ENCODE data around the gene KCNIP4.
A peak's percentile ranks its signal among the peaks of the same experiment; 100 is the strongest.

KCNIP4 gene

GRCh38 chr4:21835712-21836111 lies 112.9 kb downstream of the KCNIP4 start:
- no peak for DNase-seq

- no peak for DNase-seq
Observed at GRCh38 chr4:21830272-21830671, 118.3 kb downstream of the KCNIP4 start.

GRCh38 chr4:21827575-21827974 lies 121.0 kb downstream of the KCNIP4 start:
- no peak for DNase-seq

GRCh38 chr4:21826071-21826470 lies 122.5 kb downstream of the KCNIP4 start:
- DNase-seq = no peak

- no peak for DNase-seq
Observed at GRCh38 chr4:21819086-21819485, 129.5 kb downstream of the KCNIP4 start.

- DNase-seq = no peak
Observed at GRCh38 chr4:21815651-21816377, 132.8 kb downstream of the KCNIP4 start.

GRCh38 chr4:21811565-21811964 lies 137.0 kb downstream of the KCNIP4 start:
- DNase-seq = no peak

- DNase-seq = no peak
Observed at GRCh38 chr4:21806991-21807390, 141.6 kb downstream of the KCNIP4 start.

- DNase-seq = no peak
Observed at GRCh38 chr4:21802406-21802805, 146.2 kb downstream of the KCNIP4 start.

GRCh38 chr4:21801661-21802385 lies 146.7 kb downstream of the KCNIP4 start:
- DNase-seq = no peak

- peak; percentile 1 for DNase-seq
Observed at GRCh38 chr4:21795091-21795490, 153.5 kb downstream of the KCNIP4 start.

- DNase-seq = no peak
Observed at GRCh38 chr4:21792736-21793135, 155.8 kb downstream of the KCNIP4 start.

GRCh38 chr4:21790438-21791029 lies 158.0 kb downstream of the KCNIP4 start:
- DNase-seq = no peak

GRCh38 chr4:21780148-21780547 lies 168.4 kb downstream of the KCNIP4 start:
- DNase-seq = no peak

GRCh38 chr4:21778702-21779101 lies 169.9 kb downstream of the KCNIP4 start:
- no peak for DNase-seq

GRCh38 chr4:21775703-21776102 lies 172.9 kb downstream of the KCNIP4 start:
- DNase-seq = no peak

- no peak for DNase-seq
Observed at GRCh38 chr4:21769404-21770147, 179.0 kb downstream of the KCNIP4 start.

- peak; percentile 2 for DNase-seq
Observed at GRCh38 chr4:21768349-21769310, 179.9 kb downstream of the KCNIP4 start.

- peak; percentile 36 for DNase-seq
Observed at GRCh38 chr4:21765810-21766407, 182.7 kb downstream of the KCNIP4 start.

GRCh38 chr4:21763855-21764254 lies 184.7 kb downstream of the KCNIP4 start:
- DNase-seq = no peak

GRCh38 chr4:21757248-21757647 lies 191.3 kb downstream of the KCNIP4 start:
- DNase-seq = no peak

Measured in stimulated activated CD4-positive, alpha-beta T cell treated with anti-CD3 and anti-CD28 coated beads, Interleukin-15, amount 100 ng/mL, for 24 hours (primary cell).